ENCODE measurements around the gene SYTL5. TPM values are rescaled to one million over a fixed set of nuclear protein-coding genes. Genes with fewer than 3 reads are reported as not detected.

Gene SYTL5
- total RNA-seq, 1 donor from 2014 or later, result 1.6 TPM

- H3K9me3 ChIP-seq, result no peaks in the 10 kb centered on the region
Observed at GRCh38 chrX:38108364-38108763, 102.0 kb downstream of the SYTL5 start.

GRCh38 chrX:38109042-38109898, 102.9 kb downstream of the SYTL5 start:
- TF ChIP-seq, protein P1, sequence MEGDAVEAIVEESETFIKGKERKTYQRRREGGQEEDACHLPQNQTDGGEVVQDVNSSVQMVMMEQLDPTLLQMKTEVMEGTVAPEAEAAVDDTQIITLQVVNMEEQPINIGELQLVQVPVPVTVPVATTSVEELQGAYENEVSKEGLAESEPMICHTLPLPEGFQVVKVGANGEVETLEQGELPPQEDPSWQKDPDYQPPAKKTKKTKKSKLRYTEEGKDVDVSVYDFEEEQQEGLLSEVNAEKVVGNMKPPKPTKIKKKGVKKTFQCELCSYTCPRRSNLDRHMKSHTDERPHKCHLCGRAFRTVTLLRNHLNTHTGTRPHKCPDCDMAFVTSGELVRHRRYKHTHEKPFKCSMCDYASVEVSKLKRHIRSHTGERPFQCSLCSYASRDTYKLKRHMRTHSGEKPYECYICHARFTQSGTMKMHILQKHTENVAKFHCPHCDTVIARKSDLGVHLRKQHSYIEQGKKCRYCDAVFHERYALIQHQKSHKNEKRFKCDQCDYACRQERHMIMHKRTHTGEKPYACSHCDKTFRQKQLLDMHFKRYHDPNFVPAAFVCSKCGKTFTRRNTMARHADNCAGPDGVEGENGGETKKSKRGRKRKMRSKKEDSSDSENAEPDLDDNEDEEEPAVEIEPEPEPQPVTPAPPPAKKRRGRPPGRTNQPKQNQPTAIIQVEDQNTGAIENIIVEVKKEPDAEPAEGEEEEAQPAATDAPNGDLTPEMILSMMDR (IDR thresholded peaks at IDR 0.05), result no peak
- intact Hi-C loops (cut with DNase I), result no loop called here
- no peak for ATAC-seq
- Histone ChIP-seq H3K4me1 (no peaks in the 10 kb centered on the region), H3K27ac (no peak overlapping the region), H3K27me3 (ENCODE audit: low read depth) (no peaks in the 10 kb centered on the region), H3K4me3 (no peak overlapping the region), H3K9me3 (no peaks in the 10 kb centered on the region), H3K36me3 (no peaks in the 10 kb centered on the region)
- DNase-seq, result no peak

More at GRCh38 chrX:38108364-38108763, 102.0 kb downstream of the SYTL5 start:
- Histone ChIP-seq H3K4me3 (no peak overlapping the region), H3K27me3 (ENCODE audit: low read depth) (no peaks in the 10 kb centered on the region), H3K27ac (no peak overlapping the region), H3K4me1 (no peaks in the 10 kb centered on the region), H3K36me3 (no peaks in the 10 kb centered on the region)
- intact Hi-C loops (cut with DNase I), result no loop called here
- TF ChIP-seq, protein P1 (IDR thresholded peaks at IDR 0.05), result no peak
- no peak for ATAC-seq
- DNase-seq, result no peak

- TF ChIP-seq, protein P1 (IDR thresholded peaks at IDR 0.05), result no peak
- H3K27ac ChIP-seq, result no peak overlapping the region
- no peaks in the 10 kb centered on the region for H3K36me3 ChIP-seq
- DNase-seq (no peak), ATAC-seq (no peak)
- no peaks in the 10 kb centered on the region for H3K27me3 ChIP-seq (ENCODE audit: low read depth)
- H3K4me3 ChIP-seq, result no peak overlapping the region
- H3K4me1 ChIP-seq, result no peaks in the 10 kb centered on the region
- intact Hi-C loops (cut with DNase I), result no loop called here
- H3K9me3 ChIP-seq, result no peaks in the 10 kb centered on the region
Observed at GRCh38 chrX:38110231-38110630, 103.9 kb downstream of the SYTL5 start.

- DNase-seq, result no peak
- no peaks in the 10 kb centered on the region for H3K4me1 ChIP-seq
- H3K36me3 ChIP-seq, result no peaks in the 10 kb centered on the region
- H3K4me3 ChIP-seq, result no peak overlapping the region
- intact Hi-C loops (cut with DNase I), result no loop called here
- TF ChIP-seq, protein P1 (IDR thresholded peaks at IDR 0.05), result no peak
- no peak for ATAC-seq
- no peak overlapping the region for H3K27ac ChIP-seq
- H3K27me3 ChIP-seq (ENCODE audit: low read depth), result no peaks in the 10 kb centered on the region
- no peaks in the 10 kb centered on the region for H3K9me3 ChIP-seq
Observed at GRCh38 chrX:38111196-38111595, 104.8 kb downstream of the SYTL5 start.

DNA sequence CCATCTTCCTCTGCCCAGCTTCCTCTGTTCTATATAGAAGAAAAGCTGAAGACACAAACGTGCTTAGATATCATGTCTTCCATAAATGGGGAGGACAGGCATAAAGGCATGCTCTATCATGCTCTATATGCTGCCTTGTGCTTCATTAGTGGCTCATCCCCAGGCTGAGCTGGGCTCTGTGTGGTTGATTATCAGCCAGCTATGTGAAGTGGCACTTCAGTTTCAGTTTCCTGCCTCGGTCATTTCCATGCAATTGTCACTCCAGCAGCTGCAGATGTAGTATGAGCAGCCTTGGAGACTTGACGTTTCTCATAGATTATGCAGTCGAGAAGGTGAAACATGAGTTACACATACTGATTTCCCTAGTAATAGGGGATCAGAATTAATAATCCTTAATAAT, 106.2 kb downstream of the SYTL5 start:
- no peak overlapping the region for H3K27ac ChIP-seq
- H3K9me3 ChIP-seq, result no peaks in the 10 kb centered on the region
- intact Hi-C loops (cut with DNase I), result no loop called here
- ATAC-seq, result no peak
- no peaks in the 10 kb centered on the region for H3K4me1 ChIP-seq
- H3K4me3 ChIP-seq, result no peak overlapping the region
- DNase-seq, result no peak
- H3K27me3 ChIP-seq (ENCODE audit: low read depth), result no peaks in the 10 kb centered on the region
- H3K36me3 ChIP-seq, result no peaks in the 10 kb centered on the region
- TF ChIP-seq, protein P1 (IDR thresholded peaks at IDR 0.05), result no peak

All from lower lobe of right lung (tissue), 2 donors.